Kidney epithelial cell (primary cell): ENCODE data around the gene LRP11. TPM values are rescaled to one million over a fixed set of nuclear protein-coding genes. Genes with fewer than 3 reads are reported as not detected.
"Not testable (repeated sequence)": the region's sequence is repeated elsewhere in the genome, so short reads cannot be mapped to it uniquely, and the experiment has no call there.

Experiments used
- DNase-seq: peaks from one replicate; pipeline ENCODE4 v3.0.0-alpha.2; 2010; ENCODE audit warnings: low read depth
- H3K27me3 ChIP-seq: 2 replicates; pipeline ENCODE4 v1.6.0; 2011; ENCODE audit warnings: low read length; ENCODE audit not compliant: control insufficient read depth, insufficient read depth
- H3K36me3 ChIP-seq: 2 replicates; pipeline ENCODE4 v1.5.1; 2011; ENCODE audit warnings: low read length; ENCODE audit not compliant: control insufficient read depth, insufficient read depth
- H3K4me3 ChIP-seq: 2 replicates; pipeline ENCODE4 v1.5.1; 2011; ENCODE audit warnings: low read depth, mild to moderate bottlenecking, control low read depth, low read length
- CTCF ChIP-seq: IDR thresholded peaks from 2 replicates; pipeline ENCODE4 v1.5.1; 2011; ENCODE audit warnings: mild to moderate bottlenecking, moderate library complexity, low read length, control low read depth, inconsistent platforms; ENCODE audit not compliant: insufficient read depth, poor library complexity, severe bottlenecking
- total RNA-seq: library from RNA; depleted of rRNA; stranded (reverse); fragments of >200 nt; gene quantifications from 2 replicates; pipeline ENCODE4 v1.2.3, GENCODE V29; 2015

The LRP11 gene
- total RNA-seq, 1 donor from 2014 or later, result 37.9 TPM

- no peaks in the 10 kb centered on the region for H3K36me3 ChIP-seq
- no peak overlapping the region for H3K4me3 ChIP-seq
- TF ChIP-seq CTCF, result no peak
- no peaks in the 10 kb centered on the region for H3K27me3 ChIP-seq
- no peak for DNase-seq
Measured at GRCh38 chr6:149845549-149845948, 18.6 kb downstream of the LRP11 start.

- H3K4me3 ChIP-seq, result no peak overlapping the region
- no peak for DNase-seq
- TF ChIP-seq CTCF, result no peak
- no peaks in the 10 kb centered on the region for H3K27me3 ChIP-seq
- H3K36me3 ChIP-seq, result no peaks in the 10 kb centered on the region
Measured at GRCh38 chr6:149844480-149844879, 19.7 kb downstream of the LRP11 start.

- H3K4me3 ChIP-seq, H3K27me3 ChIP-seq, DNase-seq, H3K36me3 ChIP-seq: not testable (repeated sequence)
Measured at GRCh38 chr6:149844036-149844435, 20.1 kb downstream of the LRP11 start.

- H3K27me3 ChIP-seq, result no peaks in the 10 kb centered on the region
- H3K4me3 ChIP-seq, result no peak overlapping the region
- TF ChIP-seq CTCF, result no peak
- no peaks in the 10 kb centered on the region for H3K36me3 ChIP-seq
- no peak for DNase-seq
Measured at GRCh38 chr6:149843051-149843633, 21.0 kb downstream of the LRP11 start.

GRCh38 chr6:149842331-149842730 is 21.8 kb downstream of the LRP11 start:
- DNase-seq, result no peak
- TF ChIP-seq CTCF, result no peak
- Histone ChIP-seq H3K4me3 (no peak overlapping the region), H3K27me3 (no peaks in the 10 kb centered on the region), H3K36me3 (no peaks in the 10 kb centered on the region)

- DNase-seq, result no peak
- H3K36me3 ChIP-seq, result no peaks in the 10 kb centered on the region
- H3K4me3 ChIP-seq, result no peak overlapping the region
- H3K27me3 ChIP-seq, result no peaks in the 10 kb centered on the region
- TF ChIP-seq CTCF, result peak; percentile 83
Measured at GRCh38 chr6:149840345-149841075, 23.6 kb downstream of the LRP11 start.
